ENCODE data around the gene SAG.

- TF ChIP-seq CTCF (IDR thresholded peaks at IDR 0.05) (no peak), POLR2AphosphoS5 (IDR thresholded peaks at IDR 0.05) (no peak)
Measured at GRCh38 chr2:233395687-233396086, 88.1 kb downstream of the SAG start.
